OCI-LY3 (cell line): Measurements from ENCODE around the gene PDCD4.

Source experiments
- EZH2phosphoT487 ChIP-seq: fragments of 200-600 bp; shearing (Covaris generic); IDR thresholded peaks from 2 replicates; pipeline ENCODE4 v1.6.1; 2018; ENCODE audit warnings: antibody characterized with exemption, mixed run types, low read depth
- TF ChIP-seq, protein P1 (sequence below): fragments of 200-600, 300-600 bp; sonication (generic); IDR thresholded peaks from 2 replicates; pipeline ENCODE4 v1.5.1; 2014; ENCODE audit warnings: antibody characterized with exemption, low read length, low read depth

DNA sequence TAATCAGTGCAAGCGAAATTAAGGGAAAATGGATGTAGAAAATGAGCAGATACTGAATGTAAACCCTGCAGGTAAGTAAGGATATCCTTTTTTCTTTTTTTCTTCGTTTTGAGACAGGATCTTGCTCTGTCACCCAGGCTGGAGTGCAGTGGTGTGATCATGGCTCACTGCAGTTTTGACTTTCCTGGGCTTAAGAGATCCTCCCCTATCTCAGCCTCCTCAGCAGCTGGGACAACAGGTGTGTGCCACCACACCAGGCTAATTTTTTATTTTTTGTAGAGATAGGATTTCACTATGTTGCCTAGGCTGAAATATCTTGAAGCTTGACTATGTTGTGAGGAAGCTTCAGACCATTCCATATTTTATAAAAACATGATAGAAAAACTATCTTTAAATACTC, 4.3 kb downstream of the PDCD4 start:
- TF ChIP-seq, protein P1, sequence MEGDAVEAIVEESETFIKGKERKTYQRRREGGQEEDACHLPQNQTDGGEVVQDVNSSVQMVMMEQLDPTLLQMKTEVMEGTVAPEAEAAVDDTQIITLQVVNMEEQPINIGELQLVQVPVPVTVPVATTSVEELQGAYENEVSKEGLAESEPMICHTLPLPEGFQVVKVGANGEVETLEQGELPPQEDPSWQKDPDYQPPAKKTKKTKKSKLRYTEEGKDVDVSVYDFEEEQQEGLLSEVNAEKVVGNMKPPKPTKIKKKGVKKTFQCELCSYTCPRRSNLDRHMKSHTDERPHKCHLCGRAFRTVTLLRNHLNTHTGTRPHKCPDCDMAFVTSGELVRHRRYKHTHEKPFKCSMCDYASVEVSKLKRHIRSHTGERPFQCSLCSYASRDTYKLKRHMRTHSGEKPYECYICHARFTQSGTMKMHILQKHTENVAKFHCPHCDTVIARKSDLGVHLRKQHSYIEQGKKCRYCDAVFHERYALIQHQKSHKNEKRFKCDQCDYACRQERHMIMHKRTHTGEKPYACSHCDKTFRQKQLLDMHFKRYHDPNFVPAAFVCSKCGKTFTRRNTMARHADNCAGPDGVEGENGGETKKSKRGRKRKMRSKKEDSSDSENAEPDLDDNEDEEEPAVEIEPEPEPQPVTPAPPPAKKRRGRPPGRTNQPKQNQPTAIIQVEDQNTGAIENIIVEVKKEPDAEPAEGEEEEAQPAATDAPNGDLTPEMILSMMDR, result no peak
- no peak for TF ChIP-seq EZH2phosphoT487
